ENCODE data around the gene OSMR. TPM values are rescaled to one million over a fixed set of nuclear protein-coding genes. Genes with fewer than 3 reads are reported as not detected.

OSMR gene
- total and polyA plus RNA-seq, 2 donors (not counting 3 experiments of a cell fraction or from before 2014, with no cell fraction given) = 6.1 to 19.7 TPM

GRCh38 chr5:38807570-38808483, 38.0 kb upstream of the OSMR start:
- dilution Hi-C loops (cut with MboI; ENCODE audit: extremely low pct_ligation_motif_present, low sequenced_read_pairs) = loop anchor here (25.0 kb wide), 1 partner anchor 371 kb away; no protein-coding TSS in a partner anchor
- intact Hi-C loops (cut with micrococcal nuclease) = loop anchor here (1.0 to 5.0 kb wide), 6 partner anchors 25 to 344 kb away; no protein-coding TSS in a partner anchor
- Histone ChIP-seq H3K36me3 (ENCODE audit: control insufficient read depth in 2 of 2, extremely low read depth in 1 of 2, insufficient read depth in 2 of 2, low read length in 2 of 2) (no peaks in the 10 kb centered on the region), H3K4me1 (ENCODE audit: control insufficient read depth, extremely low read depth, insufficient read depth, low read length) (peaks cover 31% of the 10 kb centered on the region), H3K4me3 (replicated peaks in 1 of 3; ENCODE audit: insufficient read depth in 1 of 3, low read depth in 1 of 3, low read length in 3 of 3) (no peak overlapping the region), H3K4me2 (ENCODE audit: insufficient read depth, low read length) (peak overlapping the region; percentile 28), H3K9me3 (replicated peaks; ENCODE audit: control insufficient read depth, insufficient read depth, low read length) (no peaks in the 10 kb centered on the region), H3K79me2 (ENCODE audit: control insufficient read depth, insufficient read depth, low read length) (no peaks in the 10 kb centered on the region), H3K27ac (ENCODE audit: insufficient read depth, low read depth, low read length) (peak overlapping the region; percentile 32), H2AFZ (ENCODE audit: low read depth, low read length) (no peak overlapping the region), H3K9me1 (replicated peaks; ENCODE audit: control insufficient read depth, extremely low read depth, insufficient read depth, low read length) (no peaks in the 10 kb centered on the region), H3K9ac (replicated peaks; ENCODE audit: extremely low read depth, insufficient read depth, low read length) (no peak overlapping the region), H4K20me1 (replicated peaks; ENCODE audit: control insufficient read depth, extremely low read depth, insufficient read depth, low read length) (no peaks in the 10 kb centered on the region), H3K27me3 (ENCODE audit: control insufficient read depth in 2 of 2, insufficient read depth in 2 of 2, low read length in 2 of 2) (no peaks in the 10 kb centered on the region)
- ChIA-PET CTCF (interaction anchor here (0.6 to 11.2 kb wide), 25 partner anchors 9 to 543 kb away, joined by 3 to 501 read pairs (median 7); no protein-coding TSS in a partner anchor), POLR2A (interaction anchor here (0.6 kb wide), 1 partner anchor 34 kb away, joined by 3 read pairs; no protein-coding TSS in a partner anchor)
- FAIRE-seq = peak; percentile 81
- peak; percentile 86 for DNase-seq (ENCODE audit: low read depth, low spot score)
- TF ChIP-seq MAX (IDR thresholded peaks at IDR 0.05; ENCODE audit: insufficient read depth, insufficient read length) (no peak), POLR2AphosphoS5 (IDR thresholded peaks at IDR 0.05; ENCODE audit: insufficient read depth, low read depth, low read length) (peak; percentile 79), JUN (IDR thresholded peaks at IDR 0.05; ENCODE audit: borderline replicate concordance, insufficient read depth, insufficient read length, low read depth) (peak; percentile 85), FOS (IDR thresholded peaks at IDR 0.05; ENCODE audit: borderline replicate concordance, insufficient read depth, low read length) (peak; percentile 99), POLR2A (IDR thresholded peaks at IDR 0.05; ENCODE audit: low read depth, low read length) (no peak), GATA2 (IDR thresholded peaks at IDR 0.05; ENCODE audit: insufficient read depth, insufficient read length, low read depth, low read length) (peak; percentile 77)
- no TSS peak for BruUV-seq (replicated peaks)
